IPS DF 6.9 (cell line): Measurements from ENCODE around the gene ZSWIM6.

Experiments
- DNase-seq: peaks from one replicate; pipeline ENCODE4 v3.0.0-alpha.2; 2013; ENCODE audit warnings: low read depth, low spot score
- H3K27ac ChIP-seq: one replicate; pipeline ENCODE4 v1.5.1; 2013; ENCODE audit warnings: low read length, control low read depth
- H3K27me3 ChIP-seq: 2 replicates; pipeline ENCODE4 v1.6.1; 2013; ENCODE audit warnings: mild to moderate bottlenecking, low read length; ENCODE audit not compliant: control insufficient read depth, insufficient read depth
- H3K36me3 ChIP-seq: 2 replicates; pipeline ENCODE4 v1.6.1; 2013; ENCODE audit warnings: low read length; ENCODE audit not compliant: control insufficient read depth, insufficient read depth
- H3K4me1 ChIP-seq: 2 replicates; pipeline ENCODE4 v1.6.1; 2013; ENCODE audit warnings: low read length; ENCODE audit not compliant: control insufficient read depth, insufficient read depth
- H3K4me3 ChIP-seq: 2 replicates; pipeline ENCODE4 v1.5.1; 2013; ENCODE audit warnings: mild to moderate bottlenecking, low read length
- H3K9me3 ChIP-seq: 2 replicates; pipeline ENCODE4 v1.6.1; 2013; ENCODE audit warnings: low read length, inconsistent platforms; ENCODE audit not compliant: control insufficient read depth, insufficient read depth
- WGBS: extraction: QIAGEN DNeasy Blood & Tissue Kit; methylation state at CpG from one replicate; pipeline ENCODE4 v1.1.7; 2013; ENCODE audit warnings: mixed read lengths, missing lambda C conversion rate; ENCODE audit not compliant: insufficient read length, insufficient coverage; 5-methylcytosine and 5-hydroxymethylcytosine counted together

Gene ZSWIM6

DNA sequence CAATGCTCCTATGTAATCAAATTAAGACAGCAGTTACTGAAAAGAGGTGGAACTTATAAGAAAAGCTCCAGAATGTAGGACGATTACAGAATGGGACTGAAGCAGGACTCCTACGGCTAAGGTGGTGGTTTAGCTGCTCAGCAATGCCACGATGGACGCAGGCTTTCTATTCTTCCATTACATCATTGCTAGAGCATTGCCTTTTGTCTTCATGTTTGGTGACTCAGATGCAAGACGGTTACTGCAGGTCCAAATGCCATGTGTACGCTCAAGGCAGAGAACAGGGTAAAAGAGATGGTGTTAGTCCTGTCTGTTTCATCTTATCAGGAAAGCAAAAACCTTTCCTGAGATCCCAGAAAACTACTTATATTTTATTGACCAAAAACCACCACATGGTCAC lies 255.1 kb downstream of the ZSWIM6 start:
- H3K9me3 ChIP-seq: no peaks in the 10 kb centered on the region
- WGBS: no CpG with 5 or more reads among the region's 6 CpGs
- DNase-seq: no peak
- no peaks in the 10 kb centered on the region for H3K4me1 ChIP-seq
- H3K27ac ChIP-seq: no peak overlapping the region
- H3K36me3 ChIP-seq: no peaks in the 10 kb centered on the region
- no peaks in the 10 kb centered on the region for H3K27me3 ChIP-seq
- H3K4me3 ChIP-seq: no peak overlapping the region

DNA sequence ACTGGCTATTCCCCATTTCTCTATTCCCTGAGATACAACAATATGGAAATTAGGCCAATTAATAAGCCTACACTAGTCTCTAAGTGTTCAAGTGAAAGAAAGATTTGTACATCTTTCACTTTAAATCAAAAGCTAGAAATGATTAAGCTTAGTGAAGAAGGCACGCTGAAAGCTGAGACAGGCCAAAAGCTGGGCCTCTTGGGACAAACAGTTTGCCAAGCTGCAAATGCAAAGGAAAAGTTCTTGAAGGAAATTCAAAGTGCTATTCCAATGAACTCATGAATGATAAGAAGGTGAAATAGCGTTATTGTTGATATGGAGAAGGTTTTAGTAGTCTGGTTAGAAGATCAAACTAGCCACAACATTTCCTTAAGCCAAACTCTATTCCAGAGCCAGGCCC lies 256.2 kb downstream of the ZSWIM6 start:
- Histone ChIP-seq H3K27ac (no peak overlapping the region), H3K4me3 (no peak overlapping the region), H3K9me3 (no peaks in the 10 kb centered on the region), H3K36me3 (no peaks in the 10 kb centered on the region), H3K4me1 (no peaks in the 10 kb centered on the region), H3K27me3 (no peaks in the 10 kb centered on the region)
- no CpG with 5 or more reads among the region's 2 CpGs for WGBS
- no peak for DNase-seq

DNA sequence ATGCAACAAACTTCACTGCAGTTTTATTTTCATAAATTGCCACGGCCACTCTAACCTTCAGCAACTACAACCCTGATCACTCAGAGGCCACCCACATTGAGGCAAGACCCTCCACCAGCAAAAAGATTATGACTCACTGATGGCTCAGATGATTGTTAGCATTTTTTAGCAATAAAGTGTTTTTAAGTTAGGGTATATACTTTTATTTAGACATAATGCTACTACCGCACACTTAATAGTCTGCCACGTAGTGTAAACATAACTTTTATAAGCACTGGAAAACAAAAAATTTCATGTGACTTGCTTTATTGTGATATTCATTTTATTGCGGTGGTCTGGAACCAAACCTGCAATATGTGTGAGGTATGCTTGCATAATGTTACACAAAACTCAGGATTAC lies 257.9 kb downstream of the ZSWIM6 start:
- WGBS: no CpG with 5 or more reads among the region's 4 CpGs
- DNase-seq: no peak
- no peaks in the 10 kb centered on the region for H3K4me1 ChIP-seq
- no peak overlapping the region for H3K27ac ChIP-seq
- H3K9me3 ChIP-seq: no peaks in the 10 kb centered on the region
- H3K27me3 ChIP-seq: no peaks in the 10 kb centered on the region
- no peaks in the 10 kb centered on the region for H3K36me3 ChIP-seq
- H3K4me3 ChIP-seq: no peak overlapping the region

DNA sequence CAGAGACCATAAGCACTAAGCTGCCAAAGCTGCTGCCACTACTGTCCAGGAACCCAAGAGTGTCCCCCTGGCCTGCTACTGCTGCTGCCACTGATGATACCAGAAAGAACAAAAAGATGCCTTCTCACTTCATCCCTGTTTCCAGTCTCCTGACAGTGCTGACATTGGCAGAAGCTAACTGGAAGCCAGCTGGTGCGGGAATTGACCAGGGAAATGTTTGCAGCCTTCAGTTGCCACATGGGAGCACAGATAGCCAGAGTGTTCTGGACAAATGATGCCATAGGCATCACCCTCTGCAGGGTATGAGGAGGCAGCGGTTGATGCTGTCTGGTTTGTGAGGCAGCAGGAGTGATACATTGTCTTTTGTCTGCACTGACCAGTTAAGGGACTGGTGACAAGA lies 258.4 kb downstream of the ZSWIM6 start:
- no peak overlapping the region for H3K27ac ChIP-seq
- no peaks in the 10 kb centered on the region for H3K9me3 ChIP-seq
- H3K4me3 ChIP-seq: no peak overlapping the region
- H3K36me3 ChIP-seq: no peaks in the 10 kb centered on the region
- DNase-seq: no peak
- no CpG with 5 or more reads among the region's 2 CpGs for WGBS
- no peaks in the 10 kb centered on the region for H3K4me1 ChIP-seq
- H3K27me3 ChIP-seq: no peaks in the 10 kb centered on the region

DNA sequence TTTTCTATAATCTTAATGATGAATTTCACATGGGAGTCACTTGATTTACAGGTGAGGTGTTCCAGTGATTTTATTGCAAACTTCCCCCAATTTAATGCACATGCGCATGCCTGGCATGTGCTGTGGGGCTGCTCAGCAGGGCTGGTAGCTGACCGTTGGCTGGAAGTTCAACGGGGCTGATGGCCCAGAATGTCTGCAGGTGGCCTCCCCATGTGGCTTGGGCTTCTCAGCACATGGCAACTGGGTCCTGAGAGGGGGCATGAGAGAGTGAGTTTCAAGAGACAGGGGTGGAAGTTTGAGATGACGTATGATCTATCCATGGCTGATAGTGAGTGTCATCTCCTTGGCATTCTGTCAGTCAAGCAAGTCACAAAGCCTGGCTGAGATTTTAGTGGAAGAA lies 259.8 kb downstream of the ZSWIM6 start:
- no peaks in the 10 kb centered on the region for H3K27me3 ChIP-seq
- no peaks in the 10 kb centered on the region for H3K36me3 ChIP-seq

DNA sequence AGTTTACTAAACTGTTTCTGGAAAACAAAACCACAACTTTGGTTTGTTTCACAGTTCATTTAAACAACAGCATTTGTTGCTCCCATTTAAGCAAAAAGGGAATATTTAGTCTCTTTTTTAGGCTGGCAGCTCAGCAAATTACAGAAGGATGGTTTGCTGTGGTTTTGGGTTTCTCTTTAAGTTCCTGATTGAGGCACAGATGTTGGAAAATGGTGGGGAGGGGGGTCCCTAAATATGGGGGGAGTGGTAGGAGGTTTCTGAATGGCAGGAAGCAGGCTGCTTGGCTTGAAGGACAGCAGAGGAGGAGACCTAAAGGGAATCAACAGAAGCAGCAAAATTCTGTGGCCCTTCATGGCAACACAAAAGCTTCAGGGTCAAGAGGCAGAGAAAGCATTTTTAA lies 263.4 kb downstream of the ZSWIM6 start:
- no peaks in the 10 kb centered on the region for H3K9me3 ChIP-seq
- H3K27ac ChIP-seq: no peak overlapping the region
- no peak for DNase-seq
- H3K4me1 ChIP-seq: no peaks in the 10 kb centered on the region
- H3K27me3 ChIP-seq: no peaks in the 10 kb centered on the region
- no peak overlapping the region for H3K4me3 ChIP-seq
- no peaks in the 10 kb centered on the region for H3K36me3 ChIP-seq

More for the DNA sequence above, 259.8 kb downstream of the ZSWIM6 start:
- WGBS: no CpG with 5 or more reads among the region's 4 CpGs
- Histone ChIP-seq H3K4me1 (no peaks in the 10 kb centered on the region), H3K27ac (no peak overlapping the region), H3K4me3 (no peak overlapping the region), H3K9me3 (no peaks in the 10 kb centered on the region)
- DNase-seq: no peak
